Left ventricle myocardium inferior (tissue), 1 donor: Measurements from ENCODE around the gene WNT6. TPM values are rescaled to one million over a fixed set of nuclear protein-coding genes. Genes with fewer than 3 reads are reported as not detected.

ENCODE experiments used
- DNase-seq: peaks from one replicate; pipeline ENCODE4 v3.0.0-alpha.2; 2020
- H3K27ac ChIP-seq: fragments of 200-600 bp; replicated peaks from 2 replicates; pipeline ENCODE4 v1.8.0; 2021
- H3K27me3 ChIP-seq: fragments of 200-600 bp; 2 replicates; pipeline ENCODE4 v1.8.0; 2021; ENCODE audit warnings: low read depth
- H3K36me3 ChIP-seq: fragments of 200-600 bp; 2 replicates; pipeline ENCODE4 v1.8.0; 2021
- H3K4me1 ChIP-seq: fragments of 200-600 bp; 2 replicates; pipeline ENCODE4 v1.8.0; 2021
- H3K4me3 ChIP-seq: fragments of 200-600 bp; 2 replicates; pipeline ENCODE4 v1.8.0; 2021; ENCODE audit warnings: mild to moderate bottlenecking, moderate library complexity
- H3K9me3 ChIP-seq: fragments of 200-600 bp; replicated peaks from 2 replicates; pipeline ENCODE4 v1.8.0; 2021
- CTCF ChIP-seq: fragments of 200-600 bp; IDR thresholded peaks from 2 replicates; pipeline ENCODE4 v1.8.0; 2021; ENCODE audit warnings: antibody characterized with exemption, mild to moderate bottlenecking, borderline replicate concordance
- intact Hi-C: fragments of 100-400 bp; cut with micrococcal nuclease; formaldehyde crosslinking; loops from one replicate; pipeline ENCODE4 v1.11.0; 2022
- total RNA-seq: library from RNA; stranded (reverse); fragmentation: NEBNext Ultra II Directional; extraction: Animal tissue kit (Norgen Biotek cat#: 25700); gene quantifications from one replicate; pipeline ENCODE4 v1.2.1, GENCODE V29; 2021
- donor health status: DM: no; HTN: yes; CAD: no; lungs with severe emphysema.

The WNT6 gene
- total RNA-seq, 1 donor from 2014 or later, result 1.0 TPM

- Histone ChIP-seq H3K36me3 (no peaks in the 10 kb centered on the region), H3K4me1 (peaks cover 32% of the 10 kb centered on the region), H3K27ac (no peak overlapping the region), H3K27me3 (peaks cover 91% of the 10 kb centered on the region), H3K9me3 (no peaks in the 10 kb centered on the region), H3K4me3 (peak overlapping the region; percentile 59)
- intact Hi-C loops, result no loop called here
- DNase-seq, result no peak
- no peak for TF ChIP-seq CTCF
Measured at GRCh38 chr2:218893349-218894150, 33.9 kb downstream of the WNT6 start.

- no peaks in the 10 kb centered on the region for H3K9me3 ChIP-seq
- no peak overlapping the region for H3K4me3 ChIP-seq
- H3K27me3 ChIP-seq, result peaks cover 95% of the 10 kb centered on the region
- H3K36me3 ChIP-seq, result no peaks in the 10 kb centered on the region
- peaks cover 35% of the 10 kb centered on the region for H3K4me1 ChIP-seq
- no peak for TF ChIP-seq CTCF
- no peak for DNase-seq
- intact Hi-C loops, result no loop called here
- no peak overlapping the region for H3K27ac ChIP-seq
Measured at GRCh38 chr2:218894151-218894879, 34.7 kb downstream of the WNT6 start.

GRCh38 chr2:218894880-218895157, 35.2 kb downstream of the WNT6 start:
- DNase-seq, result no peak
- no peaks in the 10 kb centered on the region for H3K9me3 ChIP-seq
- peaks cover 35% of the 10 kb centered on the region for H3K4me1 ChIP-seq
- TF ChIP-seq CTCF, result no peak
- no peaks in the 10 kb centered on the region for H3K36me3 ChIP-seq
- peaks cover 97% of the 10 kb centered on the region for H3K27me3 ChIP-seq
- H3K27ac ChIP-seq, result no peak overlapping the region
- intact Hi-C loops, result no loop called here
- no peak overlapping the region for H3K4me3 ChIP-seq

- no peak for TF ChIP-seq CTCF
- intact Hi-C loops, result no loop called here
- Histone ChIP-seq H3K9me3 (no peaks in the 10 kb centered on the region), H3K27ac (no peak overlapping the region), H3K27me3 (peaks cover 97% of the 10 kb centered on the region), H3K4me3 (no peak overlapping the region), H3K4me1 (peaks cover 35% of the 10 kb centered on the region), H3K36me3 (no peaks in the 10 kb centered on the region)
- DNase-seq, result no peak
Measured at GRCh38 chr2:218895326-218895725, 35.7 kb downstream of the WNT6 start.

- no peaks in the 10 kb centered on the region for H3K9me3 ChIP-seq
Measured at GRCh38 chr2:218895759-218896500, 36.3 kb downstream of the WNT6 start.

More at GRCh38 chr2:218895759-218896500, 36.3 kb downstream of the WNT6 start:
- H3K27me3 ChIP-seq, result peaks cover 97% of the 10 kb centered on the region
- H3K36me3 ChIP-seq, result no peaks in the 10 kb centered on the region
- peaks cover 35% of the 10 kb centered on the region for H3K4me1 ChIP-seq
- no peak for TF ChIP-seq CTCF
- intact Hi-C loops, result no loop called here
- H3K4me3 ChIP-seq, result no peak overlapping the region
- DNase-seq, result no peak
- no peak overlapping the region for H3K27ac ChIP-seq
